Lower leg skin (tissue), 4 donors: ENCODE results near the gene CYS1. TPM values are rescaled to one million over a fixed set of nuclear protein-coding genes. Genes with fewer than 3 reads are reported as not detected.
"Not testable (repeated sequence)": the region's sequence is repeated elsewhere in the genome, so short reads cannot be mapped to it uniquely, and the experiment has no call there.

ENCODE experiments used
- DNase-seq, 2 donors: peaks; one replicate each; pipeline ENCODE4 v3.0.0-alpha.2; 2019; ENCODE audit warnings: low spot score in 2 of 2
- H3K4me3 ChIP-seq: fragments of 200-600 bp; sonication (generic); 2 replicates; pipeline ENCODE4 v1.5.1; 2017; ENCODE audit warnings: mild to moderate bottlenecking, low read depth; ENCODE audit not compliant: poor library complexity, severe bottlenecking
- POLR2A ChIP-seq, 2 donors: fragments of 450-650 bp; IDR thresholded peaks; one replicate each; pipeline ENCODE4 v1.6.1; 2016 to 2017; ENCODE audit warnings: antibody characterized with exemption in 2 of 2, mild to moderate bottlenecking in 1 of 2, moderate library complexity in 1 of 2
- WGBS, 2 donors: methylation state at CpG; one replicate each; pipeline ENCODE4 v1.1.5; 2018; 5-methylcytosine and 5-hydroxymethylcytosine counted together
- intact Hi-C: fragments of 100-400 bp; cut with DNase I; formaldehyde crosslinking; loops from one replicate; pipeline ENCODE4 v1.15.0; 2023; ENCODE audit warnings: low total_unique reads
- total RNA-seq, 4 donors: library from RNA; depleted of rRNA; stranded (reverse); fragments of >200 nt; gene quantifications; one replicate each; pipeline ENCODE4 v1.1.0, GENCODE V29; 2016
- TF ChIP-seq, protein P1 (sequence below), 3 donors: fragments of 450-650 bp; IDR thresholded peaks; one replicate each; pipeline ENCODE4 v1.5.1; 2016; ENCODE audit warnings: antibody characterized with exemption in 3 of 3, mild to moderate bottlenecking in 3 of 3, moderate library complexity in 2 of 3

CYS1 gene
- total RNA-seq, 4 donors from 2014 or later = 0.25 to 0.98 (median 0.62) TPM; not detected in 1

DNA sequence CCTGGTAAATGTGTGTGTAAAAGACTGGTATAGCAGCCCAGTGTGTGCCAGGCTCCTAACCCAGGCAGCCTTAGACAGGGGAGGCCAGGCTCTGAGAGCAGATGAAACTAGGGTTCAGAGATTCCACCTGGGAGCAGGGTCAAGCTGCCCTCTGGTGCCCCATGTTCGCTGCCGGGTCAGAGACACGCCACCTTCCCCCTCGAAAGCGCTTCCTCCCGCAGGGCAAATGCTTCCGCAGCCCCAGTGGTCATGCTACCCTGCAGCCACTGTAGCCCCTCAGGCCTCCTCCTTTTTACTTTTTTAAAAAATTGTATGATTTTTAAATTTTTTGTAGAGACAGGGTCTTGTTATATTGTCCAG lies 47.5 kb downstream of the CYS1 start:
- intact Hi-C loops = no loop called here
- DNase-seq = no peak
- H3K4me3 ChIP-seq = no peak overlapping the region
- WGBS, 2 donors = 98% methylated on average over 7 of the region's 7 CpGs
- TF ChIP-seq, protein P1, sequence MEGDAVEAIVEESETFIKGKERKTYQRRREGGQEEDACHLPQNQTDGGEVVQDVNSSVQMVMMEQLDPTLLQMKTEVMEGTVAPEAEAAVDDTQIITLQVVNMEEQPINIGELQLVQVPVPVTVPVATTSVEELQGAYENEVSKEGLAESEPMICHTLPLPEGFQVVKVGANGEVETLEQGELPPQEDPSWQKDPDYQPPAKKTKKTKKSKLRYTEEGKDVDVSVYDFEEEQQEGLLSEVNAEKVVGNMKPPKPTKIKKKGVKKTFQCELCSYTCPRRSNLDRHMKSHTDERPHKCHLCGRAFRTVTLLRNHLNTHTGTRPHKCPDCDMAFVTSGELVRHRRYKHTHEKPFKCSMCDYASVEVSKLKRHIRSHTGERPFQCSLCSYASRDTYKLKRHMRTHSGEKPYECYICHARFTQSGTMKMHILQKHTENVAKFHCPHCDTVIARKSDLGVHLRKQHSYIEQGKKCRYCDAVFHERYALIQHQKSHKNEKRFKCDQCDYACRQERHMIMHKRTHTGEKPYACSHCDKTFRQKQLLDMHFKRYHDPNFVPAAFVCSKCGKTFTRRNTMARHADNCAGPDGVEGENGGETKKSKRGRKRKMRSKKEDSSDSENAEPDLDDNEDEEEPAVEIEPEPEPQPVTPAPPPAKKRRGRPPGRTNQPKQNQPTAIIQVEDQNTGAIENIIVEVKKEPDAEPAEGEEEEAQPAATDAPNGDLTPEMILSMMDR (IDR thresholded peaks at IDR 0.05) = no peak
- TF ChIP-seq POLR2A (IDR thresholded peaks at IDR 0.05) = no peak

DNA sequence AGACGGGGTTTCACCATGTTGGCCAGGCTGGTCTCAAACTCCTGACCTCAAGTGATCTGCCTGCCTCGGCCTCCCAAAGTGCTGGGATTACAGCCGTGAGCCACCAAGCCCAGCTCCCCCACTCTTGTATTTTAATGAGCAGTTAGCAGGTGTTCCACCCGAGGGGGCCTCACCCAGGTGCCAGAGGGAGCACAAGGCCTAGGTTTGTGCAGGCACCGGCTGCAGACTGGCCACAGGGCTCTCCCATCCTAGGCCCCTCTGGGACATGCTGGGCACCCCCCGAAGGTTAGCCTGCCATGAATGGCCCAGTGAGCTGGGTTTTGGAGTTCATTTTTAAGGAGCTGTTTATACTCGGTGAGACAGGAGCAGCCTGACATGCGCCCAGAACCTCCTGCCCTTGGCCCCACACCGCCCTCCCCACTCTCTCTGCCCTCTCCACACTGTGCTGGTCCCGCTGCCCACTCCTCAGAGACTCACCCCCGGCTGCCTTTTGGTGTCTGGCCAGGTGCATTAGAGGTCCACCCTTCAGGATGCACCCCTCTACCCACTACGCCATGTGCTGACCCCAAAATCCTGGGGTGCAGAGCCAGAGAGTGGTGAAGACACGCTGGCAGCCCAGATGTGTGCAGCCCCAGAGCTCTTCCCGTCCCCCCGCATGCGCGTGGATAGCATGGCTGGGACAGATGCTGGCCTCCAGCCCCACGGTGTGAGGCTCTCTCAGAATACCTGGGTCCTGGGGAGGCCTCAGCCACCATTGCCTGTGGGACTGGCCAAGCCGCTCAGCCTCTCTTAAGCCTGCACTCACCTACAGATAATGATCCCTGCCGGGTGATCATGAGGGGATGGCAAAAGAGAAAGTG lies 48.1 kb downstream of the CYS1 start:
- intact Hi-C loops = no loop called here
- no peak for DNase-seq
- 85 to 91% methylated on average over 19 to 20 of the region's 20 CpGs for WGBS, 2 donors
- TF ChIP-seq POLR2A (IDR thresholded peaks at IDR 0.05) = no peak
- TF ChIP-seq, protein P1 (IDR thresholded peaks at IDR 0.05) = no peak
- no peak overlapping the region for H3K4me3 ChIP-seq

DNA sequence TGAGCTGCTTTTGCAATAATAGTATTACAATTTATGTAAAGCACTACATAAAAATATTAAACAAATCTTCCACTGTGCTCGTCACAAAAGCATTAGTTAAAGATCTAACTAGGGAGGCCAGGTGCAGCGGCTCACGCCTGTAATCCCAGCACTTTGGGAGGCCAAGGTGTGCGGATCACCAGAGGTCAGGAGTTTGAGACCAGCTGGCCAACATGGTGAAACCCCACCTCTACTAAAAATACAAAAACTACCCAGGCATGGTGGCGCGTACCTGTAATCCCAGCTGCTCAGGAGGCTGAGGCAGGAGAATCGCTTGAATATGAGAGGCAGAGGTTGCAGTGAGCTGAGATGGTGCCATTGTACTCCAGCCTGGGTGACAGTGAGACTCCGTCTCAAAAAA lies 49.4 kb downstream of the CYS1 start:
- H3K4me3 ChIP-seq, intact Hi-C loops, DNase-seq: not testable (repeated sequence)
- WGBS, 2 donors = 84% methylated on average over 8 of the region's 8 CpGs

DNA sequence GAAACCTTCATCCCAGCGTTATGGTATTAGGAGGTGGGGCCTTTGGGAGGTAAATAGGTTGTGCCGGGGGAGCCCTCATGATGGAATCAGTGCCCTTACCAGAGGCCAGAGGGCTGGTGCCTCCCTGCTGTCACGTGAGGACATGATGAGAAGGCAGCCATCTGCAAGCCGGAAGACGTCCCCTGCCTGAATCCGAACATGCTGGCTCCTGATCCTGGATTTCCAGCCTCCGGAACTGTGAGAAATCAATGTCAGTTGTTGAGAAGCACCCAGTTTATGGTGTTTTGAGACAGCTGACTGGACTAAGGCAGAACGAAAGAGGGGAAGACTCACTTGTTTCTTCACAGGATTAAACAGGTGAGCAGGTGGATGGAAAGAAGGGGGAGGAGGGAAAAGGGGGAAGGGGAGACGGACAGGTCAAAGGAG lies 49.9 kb downstream of the CYS1 start:
- no peak for DNase-seq
- TF ChIP-seq, protein P1 (IDR thresholded peaks at IDR 0.05) = no peak
- TF ChIP-seq POLR2A (IDR thresholded peaks at IDR 0.05) = no peak
- 23 to 28% methylated on average over 9 of the region's 9 CpGs for WGBS, 2 donors
- intact Hi-C loops = no loop called here
- H3K4me3 ChIP-seq = no peak overlapping the region

DNA sequence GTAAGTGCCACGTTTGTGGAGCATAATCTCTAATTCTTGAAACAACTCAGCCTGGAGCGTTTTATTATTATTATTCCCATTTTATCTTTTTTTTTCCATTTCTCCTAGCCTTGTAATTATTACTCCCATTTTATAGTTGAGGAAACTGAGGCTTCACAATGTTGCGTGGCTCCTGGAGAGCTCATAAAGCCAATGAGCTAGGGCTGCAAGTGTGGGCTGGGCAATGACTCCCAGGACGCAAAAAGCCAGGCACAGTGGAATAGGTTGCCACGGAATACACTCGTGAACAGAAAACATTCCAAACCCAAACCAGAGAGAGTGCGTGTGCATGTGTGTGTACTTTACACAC lies 50.4 kb downstream of the CYS1 start:
- no peak for TF ChIP-seq POLR2A (IDR thresholded peaks at IDR 0.05)
- TF ChIP-seq, protein P1 (IDR thresholded peaks at IDR 0.05) = no peak
- H3K4me3 ChIP-seq = no peak overlapping the region
- no peak for DNase-seq
- 44 to 50% methylated on average over 7 of the region's 7 CpGs for WGBS, 2 donors
- intact Hi-C loops = no loop called here

DNA sequence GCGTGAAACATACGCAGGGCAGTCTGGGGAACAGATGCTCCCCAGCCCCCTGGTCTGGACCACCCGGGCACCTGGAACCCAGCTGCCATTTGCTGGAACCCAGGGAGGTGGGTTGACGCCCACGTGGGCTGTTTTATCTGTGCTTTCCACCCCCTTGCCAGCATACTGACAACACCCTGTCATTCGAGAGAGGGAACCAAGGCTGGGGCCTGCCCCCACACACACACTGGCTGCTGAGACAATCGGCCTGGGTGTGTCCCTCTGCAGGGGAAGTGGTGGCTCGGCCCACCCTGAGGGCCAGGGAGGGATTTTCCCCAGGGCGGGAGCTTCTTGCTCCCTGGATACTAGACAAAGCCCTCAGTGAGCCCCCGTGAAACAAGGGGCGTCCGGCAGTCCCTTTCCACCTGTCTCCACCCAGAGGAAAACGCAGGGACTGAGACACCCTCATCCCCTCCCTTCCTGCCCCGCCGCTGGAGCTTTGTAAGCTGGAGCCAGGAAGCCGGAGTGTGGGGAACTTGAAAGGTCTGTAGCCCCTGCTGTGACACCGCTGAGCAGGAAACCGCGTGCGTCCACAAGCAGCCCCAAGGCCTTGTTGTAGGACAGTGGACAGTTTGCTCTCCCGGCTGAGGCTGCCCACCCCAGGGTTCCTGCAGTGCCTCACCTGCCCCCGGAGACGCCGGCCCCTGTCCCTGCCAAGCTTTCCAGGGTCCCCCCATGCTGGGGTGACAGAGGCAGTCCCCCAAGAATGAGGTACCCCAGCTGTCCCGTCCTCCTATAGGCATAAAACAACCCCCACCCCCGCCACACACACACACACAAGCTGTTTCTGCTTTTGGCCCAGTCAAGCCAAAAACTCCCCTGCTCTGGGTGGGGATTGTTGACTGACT lies 51.0 kb downstream of the CYS1 start:
- WGBS, 2 donors = 29 to 31% methylated on average over 20 to 21 of the region's 26 CpGs
- DNase-seq = peak; percentile 75 to 93
- TF ChIP-seq, protein P1 (IDR thresholded peaks at IDR 0.05) = no peak
- no peak for TF ChIP-seq POLR2A (IDR thresholded peaks at IDR 0.05)
- intact Hi-C loops = no loop called here
- H3K4me3 ChIP-seq = no peak overlapping the region
